Smooth muscle cell (in vitro differentiated cells): ENCODE results near the gene KIAA2012. TPM values are rescaled to one million over a fixed set of nuclear protein-coding genes. Genes with fewer than 3 reads are reported as not detected.

Experiments used
- DNase-seq: peaks from one replicate; lab custom pipeline; 2025; ENCODE audit not compliant: unreplicated experiment; lab: John Stamatoyannopoulos, UW
- H2AFZ ChIP-seq: fragments of 200-600 bp; sonication (generic); 2 replicates; pipeline ENCODE4 v1.6.0; 2016; ENCODE audit warnings: antibody characterized with exemption, low read depth, mild to moderate bottlenecking
- H3F3A ChIP-seq: fragments of 200-600 bp; sonication (generic); 2 replicates; pipeline ENCODE4 v1.6.0; 2017; ENCODE audit warnings: antibody characterized with exemption, low read depth
- H3K27ac ChIP-seq: fragments of 200-600 bp; sonication (generic); 2 replicates; pipeline ENCODE4 v1.5.1; 2016; ENCODE audit warnings: low read depth, mild to moderate bottlenecking
- H3K27me3 ChIP-seq: fragments of 200-600 bp; sonication (generic); 2 replicates; pipeline ENCODE4 v1.6.1; 2016; ENCODE audit warnings: low read depth, mild to moderate bottlenecking
- H3K36me3 ChIP-seq: fragments of 200-600 bp; sonication (generic); 2 replicates; pipeline ENCODE4 v1.5.1; 2016; ENCODE audit warnings: low read depth
- H3K4me1 ChIP-seq: fragments of 200-600 bp; sonication (generic); 2 replicates; pipeline ENCODE4 v1.5.1; 2016; ENCODE audit warnings: low read depth
- H3K4me2 ChIP-seq: fragments of 200-600 bp; sonication (generic); 2 replicates; pipeline ENCODE4 v1.6.0; 2016; ENCODE audit warnings: mild to moderate bottlenecking
- H3K4me3 ChIP-seq: fragments of 200-600 bp; sonication (generic); 2 replicates; pipeline ENCODE4 v1.5.1; 2016; ENCODE audit warnings: mild to moderate bottlenecking
- H3K79me2 ChIP-seq: fragments of 200-600 bp; sonication (generic); 2 replicates; pipeline ENCODE4 v1.6.0; 2016; ENCODE audit warnings: low read depth, mild to moderate bottlenecking
- H3K9ac ChIP-seq: fragments of 200-600 bp; sonication (generic); 2 replicates; pipeline ENCODE4 v1.6.0; 2016; ENCODE audit warnings: low read depth
- H3K9me3 ChIP-seq: fragments of 200-600 bp; sonication (generic); replicated peaks from 2 replicates; pipeline ENCODE4 v1.5.1; 2016; ENCODE audit warnings: low read depth
- H4K20me1 ChIP-seq: fragments of 200-600 bp; sonication (generic); 2 replicates; pipeline ENCODE4 v1.6.0; 2016; ENCODE audit warnings: low read depth
- WGBS: methylation state at CpG from one replicate; pipeline ENCODE4 v1.1.7; 2016; ENCODE audit warnings: low lambda C conversion rate; 5-methylcytosine and 5-hydroxymethylcytosine counted together
- polyA plus RNA-seq: library from polyadenylated mRNA; unstranded; fragments of >200 nt; fragmentation: Nextera tagmentation; extraction: Ambion mirVana; gene quantifications from 2 replicates; pipeline ENCODE4 v1.2.1, GENCODE V29; 2016
- total RNA-seq: library from RNA; depleted of rRNA; stranded (reverse); fragments of >200 nt; gene quantifications from 2 replicates; pipeline ENCODE4 v1.2.3, GENCODE V29; 2014
- TF ChIP-seq, protein P1 (sequence below): fragments of 200-600 bp; sonication (generic); IDR thresholded peaks from 2 replicates; pipeline ENCODE4 v1.5.1; 2017; ENCODE audit warnings: borderline replicate concordance, mild to moderate bottlenecking, antibody characterized with exemption; ENCODE audit not compliant: insufficient read depth, poor library complexity, severe bottlenecking

The KIAA2012 gene
- total and polyA plus RNA-seq, 2 experiments from 2014 or later = not detected

DNA sequence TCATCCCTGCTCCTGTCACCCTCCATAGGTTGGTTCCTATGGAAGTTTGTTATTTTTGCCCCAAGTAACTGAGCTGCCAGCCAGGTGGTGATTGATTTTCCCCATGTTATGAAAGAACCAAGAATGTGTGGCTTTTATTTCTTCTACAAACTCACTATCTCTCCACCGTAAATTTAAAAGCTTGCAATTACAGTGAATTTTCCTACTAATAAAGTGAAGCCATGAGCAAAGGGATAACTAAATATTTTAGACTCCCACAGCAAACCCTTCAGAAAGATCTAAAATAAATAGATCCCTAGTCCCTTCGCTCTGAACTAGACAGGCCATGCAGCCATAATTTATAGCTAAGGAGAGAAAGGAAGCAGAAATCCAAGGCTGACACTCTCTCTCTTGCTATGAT lies 6.2 kb upstream of the KIAA2012 start:
- Histone ChIP-seq H3K36me3 (no peaks in the 10 kb centered on the region), H3K4me1 (peaks cover 14% of the 10 kb centered on the region), H3K27ac (no peak overlapping the region), H3K9ac (no peak overlapping the region), H3K4me2 (no peak overlapping the region), H3F3A (peaks cover 19% of the 10 kb centered on the region), H3K27me3 (no peaks in the 10 kb centered on the region), H2AFZ (no peak overlapping the region), H4K20me1 (no peaks in the 10 kb centered on the region), H3K79me2 (no peaks in the 10 kb centered on the region), H3K9me3 (no peaks in the 10 kb centered on the region), H3K4me3 (no peak overlapping the region)
- TF ChIP-seq, protein P1, sequence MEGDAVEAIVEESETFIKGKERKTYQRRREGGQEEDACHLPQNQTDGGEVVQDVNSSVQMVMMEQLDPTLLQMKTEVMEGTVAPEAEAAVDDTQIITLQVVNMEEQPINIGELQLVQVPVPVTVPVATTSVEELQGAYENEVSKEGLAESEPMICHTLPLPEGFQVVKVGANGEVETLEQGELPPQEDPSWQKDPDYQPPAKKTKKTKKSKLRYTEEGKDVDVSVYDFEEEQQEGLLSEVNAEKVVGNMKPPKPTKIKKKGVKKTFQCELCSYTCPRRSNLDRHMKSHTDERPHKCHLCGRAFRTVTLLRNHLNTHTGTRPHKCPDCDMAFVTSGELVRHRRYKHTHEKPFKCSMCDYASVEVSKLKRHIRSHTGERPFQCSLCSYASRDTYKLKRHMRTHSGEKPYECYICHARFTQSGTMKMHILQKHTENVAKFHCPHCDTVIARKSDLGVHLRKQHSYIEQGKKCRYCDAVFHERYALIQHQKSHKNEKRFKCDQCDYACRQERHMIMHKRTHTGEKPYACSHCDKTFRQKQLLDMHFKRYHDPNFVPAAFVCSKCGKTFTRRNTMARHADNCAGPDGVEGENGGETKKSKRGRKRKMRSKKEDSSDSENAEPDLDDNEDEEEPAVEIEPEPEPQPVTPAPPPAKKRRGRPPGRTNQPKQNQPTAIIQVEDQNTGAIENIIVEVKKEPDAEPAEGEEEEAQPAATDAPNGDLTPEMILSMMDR = no peak
- DNase-seq = no peak
- 24% methylated on average over 2 of the region's 2 CpGs for WGBS

- Histone ChIP-seq H3K4me3 (no peak overlapping the region), H3K27ac (no peak overlapping the region), H3K36me3 (no peaks in the 10 kb centered on the region), H3K27me3 (no peaks in the 10 kb centered on the region), H3K79me2 (no peaks in the 10 kb centered on the region), H3F3A (peaks cover 19% of the 10 kb centered on the region), H3K4me2 (no peak overlapping the region), H3K9me3 (no peaks in the 10 kb centered on the region), H2AFZ (no peak overlapping the region), H4K20me1 (no peaks in the 10 kb centered on the region), H3K4me1 (peaks cover 14% of the 10 kb centered on the region), H3K9ac (no peak overlapping the region)
- WGBS = 100% methylated on average over 1 of the region's 1 CpG
- DNase-seq = no peak
- TF ChIP-seq, protein P1 = no peak
Measured at GRCh38 chr2:202067589-202067988, 5.5 kb upstream of the KIAA2012 start.

- Histone ChIP-seq H3K4me1 (peaks cover 5% of the 10 kb centered on the region), H3K4me3 (no peak overlapping the region), H2AFZ (no peak overlapping the region), H3F3A (peaks cover 7% of the 10 kb centered on the region), H3K27me3 (no peaks in the 10 kb centered on the region), H3K36me3 (no peaks in the 10 kb centered on the region), H4K20me1 (no peaks in the 10 kb centered on the region), H3K9ac (no peak overlapping the region), H3K9me3 (no peaks in the 10 kb centered on the region), H3K4me2 (no peak overlapping the region), H3K27ac (no peak overlapping the region), H3K79me2 (no peaks in the 10 kb centered on the region)
- TF ChIP-seq, protein P1 = no peak
- 68% methylated on average over 11 of the region's 11 CpGs for WGBS
- no peak for DNase-seq
Measured at GRCh38 chr2:202069170-202070067, 3.6 kb upstream of the KIAA2012 start.
